A673 (cell line): ENCODE measurements around the gene PTPN1. TPM values are rescaled to one million over a fixed set of nuclear protein-coding genes. Genes with fewer than 3 reads are reported as not detected.
"Not testable (repeated sequence)": the region's sequence is repeated elsewhere in the genome, so short reads cannot be mapped to it uniquely, and the experiment has no call there.

Experiments
- BruUV-seq: library from RNA; stranded (reverse); fragments of 400-500 nt; replicated peaks from 2 replicates; lab custom pipeline; 2021; lab: Mats Ljungman, UMichigan
- CTCF ChIA-PET: fragments of 300-600 bp; sonication (Branson Sonifier 250); formaldehyde crosslinking; loops from one replicate; lab custom pipeline; 2022; ENCODE audit warnings: antibody characterized with exemption; lab: Charles Lee
- POLR2A ChIA-PET: fragments of 300-600 bp; sonication (Branson Sonifier 250); formaldehyde crosslinking; loops from one replicate; lab custom pipeline; 2022; ENCODE audit warnings: antibody characterized with exemption; ENCODE audit not compliant: low non-redundant PET; lab: Charles Lee
- DNase-seq: peaks from one replicate; pipeline ENCODE4 v3.0.0-alpha.2; 2015; ENCODE audit warnings: low spot score
- H3K27ac ChIP-seq: fragments of 200-600 bp; sonication (generic); 2 replicates; pipeline ENCODE4 v1.5.1; 2016; ENCODE audit warnings: mixed run types, low read depth, mild to moderate bottlenecking, mixed read lengths, antibody characterized with exemption, low read length; ENCODE audit not compliant: poor library complexity, severe bottlenecking
- H3K27me3 ChIP-seq: fragments of 200-600 bp; sonication (generic); replicated peaks from 2 replicates; pipeline ENCODE4 v1.6.1; 2017; ENCODE audit warnings: mixed run types, low read depth, mild to moderate bottlenecking, mixed read lengths, antibody characterized with exemption, low read length; ENCODE audit not compliant: insufficient read depth, poor library complexity
- H3K36me3 ChIP-seq: fragments of 200-600 bp; sonication (generic); 2 replicates; pipeline ENCODE4 v1.6.1; 2016; ENCODE audit warnings: mixed run types, mild to moderate bottlenecking, mixed read lengths, antibody characterized with exemption, low read length; ENCODE audit not compliant: insufficient read depth, poor library complexity, severe bottlenecking
- H3K4me1 ChIP-seq: fragments of 200-600 bp; sonication (generic); 2 replicates; pipeline ENCODE4 v1.6.1; 2017; ENCODE audit warnings: mixed run types, mild to moderate bottlenecking, mixed read lengths, antibody characterized with exemption, low read length; ENCODE audit not compliant: insufficient read depth, poor library complexity, severe bottlenecking
- H3K4me3 ChIP-seq: fragments of 200-600 bp; sonication (generic); 2 replicates; pipeline ENCODE4 v1.5.1; 2016; ENCODE audit warnings: low read depth, mixed run types, mild to moderate bottlenecking, mixed read lengths, low read length; ENCODE audit not compliant: poor library complexity, severe bottlenecking
- H3K9me3 ChIP-seq: fragments of 200-600 bp; sonication (generic); 2 replicates; pipeline ENCODE4 v1.6.1; 2016; ENCODE audit warnings: mixed run types, low read depth, mild to moderate bottlenecking, mixed read lengths, antibody characterized with exemption, low read length; ENCODE audit not compliant: poor library complexity, severe bottlenecking
- CTCF ChIP-seq: fragments of 300-800, 200-600 bp; sonication (generic); conservative IDR thresholded peaks from 2 replicates; pipeline ENCODE4 v1.5.1; 2017; ENCODE audit warnings: low read depth, mild to moderate bottlenecking, antibody characterized with exemption, low read length, moderate library complexity, mixed read lengths
- EZH2 ChIP-seq: fragments of 200-600 bp; sonication (generic); IDR thresholded peaks from 2 replicates; pipeline ENCODE4 v1.6.1; 2017; ENCODE audit warnings: borderline replicate concordance, low read depth, mild to moderate bottlenecking, mixed read lengths, antibody characterized with exemption, low read length; ENCODE audit not compliant: poor library complexity, severe bottlenecking
- intact Hi-C: fragments of 100-400 bp; cut with micrococcal nuclease; formaldehyde crosslinking; loops from one replicate; pipeline ENCODE4 v1.10.0; 2022; ENCODE audit not compliant: unreplicated experiment
- total RNA-seq: library from RNA; stranded (reverse); gene quantifications from 2 replicates; pipeline ENCODE4 v1.2.3, GENCODE V29; 2021

PTPN1 gene
- total RNA-seq, 1 experiment from 2014 or later: 47.4 TPM

- no TSS peak for BruUV-seq
- Histone ChIP-seq H3K27ac (no peak overlapping the region), H3K9me3 (no peaks in the 10 kb centered on the region), H3K36me3 (no peaks in the 10 kb centered on the region), H3K27me3 (no peaks in the 10 kb centered on the region), H3K4me1 (no peaks in the 10 kb centered on the region), H3K4me3 (no peak overlapping the region)
- ChIA-PET CTCF (no interaction called here), POLR2A (no interaction called here)
- intact Hi-C loops: no loop called here
- TF ChIP-seq EZH2 (no peak), CTCF (no peak)
- no peak for DNase-seq
Observed at GRCh38 chr20:50597406-50597969, 87.3 kb downstream of the PTPN1 start.

GRCh38 chr20:50598074-50598473, 87.9 kb downstream of the PTPN1 start:
- Histone ChIP-seq H3K9me3 (no peaks in the 10 kb centered on the region), H3K27ac (peak overlapping the region; percentile 16), H3K4me1 (no peaks in the 10 kb centered on the region), H3K36me3 (no peaks in the 10 kb centered on the region), H3K4me3 (no peak overlapping the region), H3K27me3 (no peaks in the 10 kb centered on the region)
- TF ChIP-seq CTCF (no peak), EZH2 (no peak)
- no peak for DNase-seq
- no TSS peak for BruUV-seq
- CTCF ChIA-PET: no interaction called here
- intact Hi-C loops: no loop called here
- POLR2A ChIA-PET: no interaction called here

- H3K27ac ChIP-seq, H3K36me3 ChIP-seq, POLR2A ChIA-PET, CTCF ChIA-PET, BruUV-seq, H3K9me3 ChIP-seq, intact Hi-C loops, H3K4me1 ChIP-seq, DNase-seq, H3K4me3 ChIP-seq, H3K27me3 ChIP-seq: not testable (repeated sequence)
Observed at GRCh38 chr20:50598768-50599167, 88.6 kb downstream of the PTPN1 start.

- ChIA-PET CTCF (no interaction called here), POLR2A (no interaction called here)
- no peak overlapping the region for H3K27ac ChIP-seq
- no peaks in the 10 kb centered on the region for H3K4me1 ChIP-seq
- no peak overlapping the region for H3K4me3 ChIP-seq
- no peak for DNase-seq
- BruUV-seq: no TSS peak
- H3K9me3 ChIP-seq: no peaks in the 10 kb centered on the region
- H3K36me3 ChIP-seq: no peaks in the 10 kb centered on the region
- H3K27me3 ChIP-seq: no peaks in the 10 kb centered on the region
- TF ChIP-seq CTCF: no peak
- no peak for TF ChIP-seq EZH2
- intact Hi-C loops: no loop called here
Observed at GRCh38 chr20:50600281-50600895, 90.2 kb downstream of the PTPN1 start.
